NB4 (cell line): ENCODE results near the gene SLC29A4.

Experiments used
- CTCF ChIP-seq: IDR thresholded peaks from one replicate; pipeline ENCODE4 v1.5.1; 2012; ENCODE audit warnings: low read depth, low read length
- MAX ChIP-seq: IDR thresholded peaks from 2 replicates; pipeline ENCODE4 v1.6.1; 2011; ENCODE audit warnings: low read depth, low read length
- POLR2A ChIP-seq: IDR thresholded peaks from 2 replicates; pipeline ENCODE4 v1.6.1; 2011; ENCODE audit warnings: mild to moderate bottlenecking; ENCODE audit not compliant: insufficient read length; ENCODE audit errors: extremely low read depth

- no peak for TF ChIP-seq CTCF
- no peak for TF ChIP-seq POLR2A
- no peak for TF ChIP-seq MAX
Measured at GRCh38 chr7:5337047-5337446, 54.3 kb downstream of the SLC29A4 start.
